HG02798 (cell line): ENCODE measurements around the gene FXYD6.

ENCODE experiments used
- ATAC-seq: cut with Tn5 transposase; IDR thresholded peaks from one replicate; pipeline ENCODE4 v1.9.1; 2021; ENCODE audit warnings: mild to moderate bottlenecking; ENCODE audit not compliant: unreplicated experiment, poor library complexity

Gene FXYD6

DNA sequence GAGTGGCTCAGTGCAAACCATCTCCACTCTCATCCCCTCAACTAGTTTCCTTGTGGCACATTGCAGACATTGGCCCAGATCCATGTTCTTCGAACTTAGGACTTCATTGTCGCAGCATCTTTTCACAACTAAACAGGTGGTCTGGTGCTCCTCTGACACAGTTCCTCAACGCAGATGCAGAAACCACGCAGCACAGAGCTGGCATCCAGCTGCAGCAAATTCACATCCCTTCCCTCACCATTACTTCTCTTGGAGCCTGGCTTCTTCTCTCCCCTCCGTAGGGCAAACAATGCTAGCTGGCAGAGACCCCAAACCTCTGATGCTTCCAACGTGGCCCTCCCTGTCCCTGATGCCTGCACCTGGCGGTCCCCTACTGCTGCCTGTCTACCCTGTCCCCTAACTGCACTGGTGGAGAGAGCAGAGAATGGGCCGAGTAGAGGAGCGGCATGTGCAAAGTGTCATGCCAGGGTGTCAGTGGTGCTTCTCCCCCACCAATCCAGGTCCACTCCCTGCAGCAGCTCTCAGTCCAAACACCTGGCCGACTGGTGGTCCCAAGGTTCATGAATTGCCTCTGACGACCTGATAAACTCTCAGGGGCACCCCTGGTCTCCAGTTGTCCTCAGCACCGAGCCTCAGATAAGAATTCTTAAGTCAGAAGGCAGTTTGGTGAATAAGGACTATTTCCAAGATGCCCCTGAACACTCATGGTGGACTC is 34.6 kb upstream of the FXYD6 start:
- ATAC-seq = no peak

DNA sequence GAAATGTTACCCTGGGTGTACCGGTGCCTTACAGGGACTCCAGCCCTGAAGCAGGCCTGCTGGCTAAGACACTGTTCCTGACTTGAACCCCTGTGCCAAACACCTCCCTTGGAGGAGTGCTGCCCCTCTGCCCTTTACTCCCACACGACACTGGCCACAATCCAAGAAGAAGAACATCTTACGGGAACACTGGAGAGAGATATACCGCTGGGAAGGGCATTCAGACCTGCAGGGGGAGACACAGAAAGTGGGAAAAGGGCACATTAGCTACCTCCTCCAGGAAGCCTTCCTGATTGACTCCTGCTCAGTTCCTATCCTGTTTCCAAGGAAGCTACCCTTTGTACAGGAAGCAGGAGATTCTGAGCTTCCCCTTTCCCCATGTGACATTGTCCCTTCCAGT is 34.1 kb upstream of the FXYD6 start:
- no peak for ATAC-seq

DNA sequence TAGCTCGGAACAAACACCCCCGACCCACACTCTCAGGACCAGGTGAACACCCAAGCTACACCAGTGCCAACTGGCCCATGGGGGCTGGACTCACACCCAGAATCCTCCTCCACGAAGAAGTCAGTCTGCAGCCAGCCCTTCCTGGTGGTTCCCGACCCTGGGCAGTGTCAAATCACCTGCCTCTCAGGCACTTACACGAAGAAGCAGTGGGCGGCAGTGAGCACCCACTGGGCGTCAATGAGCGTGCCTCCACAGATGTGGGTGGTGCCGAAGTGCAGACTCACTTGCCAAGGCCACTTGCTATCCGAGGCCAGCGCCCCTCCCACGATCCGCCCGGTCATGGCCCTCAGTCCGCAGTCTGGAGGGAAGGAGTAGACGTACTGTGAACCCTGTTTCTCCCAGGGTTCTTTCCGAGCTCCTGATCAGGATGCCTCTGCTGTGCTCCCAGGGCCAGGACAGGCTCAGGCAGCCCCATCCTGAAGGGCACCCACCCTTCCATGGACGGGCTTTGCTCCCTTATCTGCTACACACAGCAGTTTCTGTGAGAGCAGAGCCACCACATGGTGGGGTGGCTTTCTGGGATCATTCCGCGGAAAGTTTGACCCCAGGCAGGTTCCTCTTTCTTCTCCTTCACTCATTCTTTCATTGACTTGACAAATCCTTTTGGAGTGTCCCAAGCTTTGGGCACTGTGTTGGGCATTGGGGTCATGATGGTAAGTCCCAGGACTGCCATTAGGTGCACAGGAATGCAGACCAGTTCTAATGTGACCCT is 33.3 kb upstream of the FXYD6 start:
- ATAC-seq = no peak

DNA sequence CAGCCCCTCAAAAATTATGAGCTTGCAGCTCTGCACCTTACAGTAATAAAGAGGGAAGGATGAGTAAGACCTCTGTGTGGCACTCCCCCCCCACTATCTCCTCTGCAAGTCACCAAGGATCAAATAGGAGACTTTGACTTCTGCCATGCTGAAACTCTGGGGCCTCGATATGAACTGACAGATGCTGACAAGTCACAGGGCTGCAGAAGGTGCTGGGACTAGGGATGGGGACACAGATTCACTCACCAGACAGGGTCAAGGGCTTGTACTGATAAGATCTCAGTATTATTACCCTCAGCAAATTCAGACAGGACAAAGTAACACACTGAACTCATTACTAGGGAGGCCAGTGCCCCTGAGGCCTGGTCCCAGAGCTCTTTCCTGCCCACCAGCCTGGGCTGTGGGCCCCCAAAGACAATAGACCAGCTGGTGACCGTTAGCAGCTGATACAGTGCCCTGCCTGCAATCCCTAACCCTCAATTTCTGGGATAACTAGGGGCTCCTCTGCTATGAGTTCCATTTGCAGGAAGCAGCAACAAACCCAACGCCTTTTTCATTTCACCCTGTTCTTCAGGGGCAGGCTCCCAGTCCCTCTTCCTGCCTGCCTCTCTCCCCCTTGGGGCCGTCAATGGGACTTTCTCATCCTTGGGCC is 32.6 kb upstream of the FXYD6 start:
- no peak for ATAC-seq

DNA sequence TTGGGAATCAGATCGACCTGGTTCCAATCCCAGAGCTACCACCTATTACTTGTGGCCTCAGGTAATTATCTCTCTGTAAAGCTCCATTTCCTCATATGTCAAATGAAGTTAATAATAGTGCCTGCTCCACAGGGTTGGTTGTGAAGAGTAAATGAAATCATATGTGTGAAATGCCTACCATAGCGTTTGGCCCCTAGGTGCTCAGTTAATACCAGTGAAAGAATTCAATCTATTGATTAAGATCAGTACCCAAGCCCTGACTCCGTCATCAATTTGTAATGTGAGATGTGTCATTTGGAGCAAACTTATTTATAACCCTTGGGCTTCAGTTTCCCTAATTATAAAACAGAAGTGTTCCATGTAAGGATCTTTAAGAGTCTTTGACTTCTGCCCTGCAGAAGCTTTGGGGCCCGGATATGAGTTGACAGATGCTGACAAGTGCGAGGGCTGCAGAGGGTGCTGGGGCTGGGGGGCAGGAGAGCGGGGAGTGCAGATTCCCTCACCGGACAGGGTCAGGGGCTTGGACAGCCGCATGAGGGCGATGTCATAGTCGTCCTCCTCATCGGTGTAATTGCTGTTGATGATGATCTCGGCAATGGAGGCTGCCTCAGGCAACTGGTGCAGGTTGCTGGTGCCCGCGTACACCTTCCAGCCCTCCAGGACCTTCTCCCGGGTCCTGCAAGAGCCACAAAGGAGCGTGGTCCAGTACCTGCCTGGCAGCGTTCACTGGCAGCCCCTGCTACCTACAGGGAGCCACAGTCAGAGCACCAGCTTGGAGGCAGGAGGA is 31.8 kb upstream of the FXYD6 start:
- ATAC-seq = no peak

DNA sequence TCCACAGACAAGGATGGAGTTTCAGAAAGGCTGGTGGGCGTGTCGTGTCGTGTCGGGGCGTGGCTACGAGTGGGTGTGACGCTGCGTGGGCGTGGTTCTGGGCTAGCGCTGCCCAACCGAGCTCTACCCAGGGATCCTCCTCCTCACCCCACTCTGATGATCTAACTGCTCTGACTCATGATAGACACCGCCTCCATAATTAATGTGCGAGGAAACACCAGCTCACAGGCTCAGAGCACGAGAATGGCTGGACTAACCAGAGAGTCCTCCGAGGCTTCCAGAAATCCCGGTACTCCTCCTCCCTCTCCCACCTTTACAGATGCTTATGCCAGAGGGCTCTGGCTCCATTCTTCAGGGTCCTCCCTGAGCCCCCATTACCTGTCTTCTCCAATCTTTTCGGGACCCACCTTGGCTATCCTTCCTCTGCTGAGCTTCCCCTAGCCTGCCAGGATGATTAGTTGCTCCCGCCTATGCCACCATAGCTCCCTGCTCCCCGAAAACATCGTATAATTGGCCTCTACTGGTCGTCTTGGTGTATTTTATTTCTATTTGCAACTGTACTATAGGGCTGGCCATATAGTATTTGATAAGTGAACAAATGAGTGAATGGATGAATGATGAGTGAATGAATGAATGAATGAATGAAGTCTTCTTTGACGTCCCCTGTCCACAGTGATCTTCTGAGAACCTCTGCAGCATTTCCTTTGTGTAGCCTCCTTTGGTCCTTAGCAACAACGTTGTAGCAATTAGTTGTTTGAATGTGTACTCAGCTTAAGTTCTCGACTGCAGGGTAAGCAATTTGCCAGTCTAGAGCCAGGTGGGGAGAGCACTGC is 31.0 kb upstream of the FXYD6 start:
- ATAC-seq = peak; percentile 65

DNA sequence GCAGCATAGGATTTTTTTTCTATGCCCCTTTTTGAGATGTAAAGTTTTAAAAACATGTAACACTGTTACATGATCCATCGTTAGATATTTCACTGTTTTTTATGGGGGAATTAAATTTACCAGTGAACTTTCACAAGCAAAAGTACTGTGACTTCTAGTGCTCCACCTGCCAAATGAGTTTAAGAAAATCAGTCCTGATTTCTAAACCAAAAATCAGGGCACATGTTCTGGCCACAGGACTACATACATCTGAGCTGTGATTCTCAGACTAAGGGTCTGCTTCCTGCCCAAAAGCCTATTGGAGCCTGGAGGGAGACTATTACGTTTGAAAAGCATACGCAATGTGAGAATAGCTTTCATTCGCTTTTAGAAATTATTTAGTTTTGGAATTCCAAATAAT is 30.3 kb upstream of the FXYD6 start:
- no peak for ATAC-seq

DNA sequence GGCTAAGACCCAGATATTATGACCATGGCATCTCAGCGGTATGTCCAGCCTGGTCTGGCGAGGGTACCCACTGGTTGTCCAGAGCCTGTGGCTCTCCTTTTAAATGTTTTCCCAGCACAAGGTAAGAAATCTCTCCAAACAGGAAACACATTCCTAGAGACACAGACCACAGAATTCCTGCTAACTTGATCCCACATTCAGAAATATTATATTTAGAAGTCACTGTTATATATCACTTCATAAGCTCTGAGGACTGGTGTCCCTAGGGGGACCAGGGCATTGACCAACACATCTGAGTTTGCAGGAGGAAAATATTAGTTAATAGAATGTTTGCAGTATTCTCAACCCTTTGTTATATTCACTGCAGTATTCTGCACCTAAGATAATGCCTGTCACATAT is 29.7 kb upstream of the FXYD6 start:
- no peak for ATAC-seq

DNA sequence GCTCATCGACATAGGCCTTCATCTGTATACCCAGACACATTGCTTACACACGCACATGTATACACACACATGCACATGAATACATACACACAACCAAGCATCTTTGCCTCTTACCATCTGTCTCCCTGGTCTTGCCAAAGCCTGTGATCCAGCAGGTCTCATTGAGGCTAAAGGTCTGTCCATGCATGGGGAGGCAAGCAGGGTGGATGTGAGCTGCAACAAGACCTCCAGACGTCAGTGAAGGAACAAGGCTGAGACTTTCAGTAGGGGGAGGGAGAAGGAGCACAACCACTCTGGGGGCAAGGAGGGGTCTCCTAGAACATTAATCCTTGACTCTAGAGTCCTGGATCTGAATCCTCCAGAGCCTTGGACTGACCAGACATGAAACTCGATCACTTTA is 29.1 kb upstream of the FXYD6 start:
- no peak for ATAC-seq

DNA sequence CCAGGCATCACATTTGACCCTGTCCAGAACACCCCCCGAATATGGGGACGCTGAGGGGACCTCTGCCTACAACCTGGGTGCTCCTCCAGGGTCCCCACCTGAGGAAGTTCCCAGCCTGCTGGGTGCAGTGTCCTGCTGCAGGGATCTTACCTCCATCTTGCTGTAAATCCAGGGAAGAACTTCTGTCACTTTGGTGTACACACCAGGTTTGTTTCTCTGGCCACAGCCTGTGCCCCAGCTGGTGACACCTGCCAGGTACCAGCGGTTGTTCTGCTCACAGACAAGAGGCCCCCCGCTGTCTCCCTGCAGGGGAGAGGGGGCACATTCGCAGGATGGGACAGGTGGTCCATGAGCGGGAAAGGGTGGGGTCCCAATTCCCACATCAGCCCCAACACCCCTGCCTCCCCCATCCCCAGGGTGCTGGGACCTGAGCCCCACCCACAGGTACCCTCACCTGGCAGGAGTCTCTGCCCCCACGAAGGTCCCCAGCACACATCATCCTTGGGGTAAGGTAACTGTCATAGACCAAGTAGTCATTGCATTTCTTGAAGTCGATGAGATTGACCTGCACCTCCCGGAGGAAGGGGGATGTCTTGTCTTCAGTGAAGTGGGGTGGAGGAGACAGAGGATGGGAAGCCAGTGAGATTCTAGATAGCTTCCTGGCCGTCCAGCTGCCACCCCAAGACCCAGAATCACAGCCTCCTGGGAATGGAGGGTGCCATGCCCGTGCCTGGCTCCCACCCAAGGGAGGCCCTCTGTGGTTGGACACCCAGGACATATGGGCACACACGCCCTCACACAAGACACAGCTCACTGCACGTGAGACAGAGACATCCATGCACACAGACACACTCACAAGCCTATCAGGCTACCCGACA is 27.3 kb upstream of the FXYD6 start:
- no peak for ATAC-seq

DNA sequence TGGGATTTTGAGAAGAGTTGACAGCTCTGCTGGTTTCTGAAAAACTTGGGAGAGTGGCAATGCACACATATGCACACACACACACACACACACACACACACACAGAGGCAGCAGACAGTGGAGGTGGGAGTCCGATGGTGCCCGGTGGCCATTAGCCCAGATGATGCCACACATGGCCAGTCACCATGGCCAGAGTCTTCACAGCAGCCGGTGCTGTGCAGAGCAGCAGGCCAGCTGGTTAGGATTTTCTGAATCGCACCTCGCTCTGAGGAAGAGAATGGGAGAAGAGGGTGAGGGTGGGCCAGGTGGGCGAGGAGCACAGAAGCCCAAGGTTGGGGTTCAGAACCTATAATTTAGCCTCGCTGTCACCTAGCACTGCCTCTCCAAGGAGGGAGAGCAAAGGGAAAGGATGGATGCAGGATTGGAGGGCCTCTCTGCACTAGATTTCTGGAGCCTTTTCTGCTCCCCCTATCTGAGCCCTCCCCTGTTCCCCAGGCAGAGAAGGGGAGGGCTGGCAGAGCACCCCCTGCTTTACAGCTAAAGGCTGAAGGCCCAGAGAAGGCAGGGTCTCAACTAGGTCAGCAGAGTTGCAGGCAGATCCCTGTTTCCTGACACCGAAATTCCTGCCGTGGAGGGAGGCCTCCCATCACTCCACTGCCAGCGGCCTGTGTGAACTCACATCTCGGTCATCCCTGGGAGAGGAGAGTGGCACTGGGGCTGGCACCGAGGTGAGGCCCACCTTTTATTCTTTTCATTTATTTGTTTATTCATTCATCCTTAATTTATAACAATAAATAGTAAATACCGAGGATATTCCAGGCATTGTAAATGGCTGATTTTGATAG is 25.8 kb upstream of the FXYD6 start:
- ATAC-seq = no peak

DNA sequence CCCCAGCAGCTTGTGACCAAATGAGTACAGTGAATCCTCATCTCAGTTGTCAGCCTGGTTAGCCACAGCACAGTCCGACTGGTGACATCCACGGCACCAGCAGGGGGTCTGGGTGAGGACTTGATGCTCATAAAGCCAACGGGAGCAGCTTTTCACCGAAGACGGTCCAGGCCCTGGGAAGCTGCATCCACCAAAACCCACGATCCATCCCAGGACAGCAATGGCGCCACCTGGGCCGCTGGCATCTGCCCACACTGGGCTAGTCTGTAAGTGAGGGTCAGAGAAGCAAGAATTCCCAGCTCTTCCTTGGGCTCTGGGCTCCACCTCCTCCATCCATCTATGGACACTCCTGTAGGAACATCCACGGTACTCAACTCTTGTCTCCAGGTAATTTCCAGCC is 25.1 kb upstream of the FXYD6 start:
- ATAC-seq = no peak

DNA sequence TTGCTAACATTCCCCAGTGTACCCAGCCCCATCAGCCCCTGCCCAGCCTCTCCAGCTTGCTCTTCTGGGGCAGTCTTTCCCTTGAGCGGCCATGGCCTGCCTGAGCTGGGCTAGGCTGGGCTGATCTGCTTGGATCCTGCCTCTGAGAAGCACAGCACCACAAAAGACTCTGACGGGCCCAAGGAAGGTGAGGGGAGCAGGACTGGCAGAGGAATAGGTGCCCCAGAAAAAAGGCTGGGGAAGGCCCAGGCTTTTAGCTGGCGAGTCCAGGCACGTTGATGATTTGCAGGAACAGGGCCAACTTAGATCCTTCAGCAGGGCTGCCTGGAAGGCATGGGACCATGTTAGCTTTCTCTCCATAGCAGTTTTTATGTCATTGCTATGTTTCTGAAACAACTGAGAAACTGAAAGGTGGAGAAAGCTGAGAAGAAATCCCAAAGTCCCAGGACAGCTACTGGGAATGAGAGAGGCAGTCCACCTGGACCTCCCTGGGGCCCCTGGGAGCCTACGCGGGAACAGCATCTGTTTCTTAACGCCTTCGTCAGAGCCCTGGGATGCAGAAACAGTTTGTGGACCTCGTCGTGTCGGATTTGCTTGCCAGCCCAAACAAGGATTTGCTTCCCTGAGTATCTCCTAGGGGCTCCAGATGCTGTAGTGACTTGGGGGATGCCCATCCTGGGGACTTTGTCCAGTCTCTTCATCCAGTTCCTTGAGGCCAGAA is 24.4 kb upstream of the FXYD6 start:
- no peak for ATAC-seq

DNA sequence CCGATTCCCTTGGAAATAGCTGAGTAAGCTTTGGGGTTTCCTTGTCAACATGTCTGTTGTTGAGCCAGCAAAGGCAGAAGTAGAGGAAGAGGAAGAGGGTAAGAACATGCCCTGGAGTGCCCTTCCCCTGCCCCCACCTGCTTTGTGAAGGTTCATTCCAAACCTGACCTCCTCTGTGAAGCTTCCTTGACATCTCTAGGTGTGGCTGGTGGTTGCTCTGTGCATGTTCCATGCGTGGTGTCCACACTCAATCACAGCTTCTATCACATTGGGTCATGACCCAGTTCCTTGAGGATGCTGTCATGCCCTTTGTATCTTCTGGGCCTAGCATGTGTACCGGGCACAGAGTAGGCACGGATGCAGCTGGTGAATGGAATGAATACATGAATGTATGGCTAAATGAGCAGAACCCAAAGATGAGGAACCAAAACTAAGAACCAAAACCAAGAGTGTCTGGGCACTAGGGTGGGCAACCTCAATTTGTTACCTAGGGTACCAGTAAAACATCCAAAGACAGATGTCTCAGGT is 23.7 kb upstream of the FXYD6 start:
- no peak for ATAC-seq

DNA sequence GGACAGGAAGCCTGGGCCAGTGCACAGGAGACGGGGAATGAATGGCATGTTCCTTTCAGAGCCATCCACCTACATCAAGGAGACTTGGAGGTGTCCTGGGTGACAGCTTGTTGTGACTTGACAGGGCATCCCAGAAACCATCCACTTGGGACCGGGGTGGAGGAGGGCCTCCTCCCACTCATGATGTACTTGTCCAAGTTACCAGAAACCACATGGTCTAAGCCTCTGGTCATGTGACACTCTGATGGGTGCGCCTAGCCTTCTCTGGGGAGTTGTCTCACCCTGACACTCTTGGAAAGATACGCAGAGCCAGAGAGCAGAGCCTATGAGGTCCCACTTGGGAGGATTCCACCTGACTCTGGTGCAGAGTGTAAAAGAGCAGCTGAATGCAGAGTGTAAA is 21.6 kb upstream of the FXYD6 start:
- no peak for ATAC-seq

DNA sequence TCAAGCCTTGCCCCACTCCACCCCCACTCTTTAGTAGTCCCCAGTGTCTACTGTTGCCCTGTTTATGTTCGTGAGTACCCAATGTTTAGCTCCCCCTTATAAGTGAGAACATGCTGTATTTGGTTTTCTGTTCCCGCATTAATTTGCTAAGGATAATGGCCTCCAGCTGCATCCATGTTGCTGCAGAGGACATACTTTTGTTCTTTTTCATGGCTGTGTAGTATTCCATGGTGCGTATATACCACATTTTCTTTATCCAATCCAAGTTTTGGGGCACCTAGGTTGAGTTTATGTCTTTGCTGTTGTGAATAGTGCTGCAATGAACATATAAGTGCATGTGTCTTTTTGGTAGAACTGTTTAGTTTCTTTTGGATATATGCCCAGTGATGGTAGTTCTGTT is 16.2 kb upstream of the FXYD6 start:
- ATAC-seq = no peak

DNA sequence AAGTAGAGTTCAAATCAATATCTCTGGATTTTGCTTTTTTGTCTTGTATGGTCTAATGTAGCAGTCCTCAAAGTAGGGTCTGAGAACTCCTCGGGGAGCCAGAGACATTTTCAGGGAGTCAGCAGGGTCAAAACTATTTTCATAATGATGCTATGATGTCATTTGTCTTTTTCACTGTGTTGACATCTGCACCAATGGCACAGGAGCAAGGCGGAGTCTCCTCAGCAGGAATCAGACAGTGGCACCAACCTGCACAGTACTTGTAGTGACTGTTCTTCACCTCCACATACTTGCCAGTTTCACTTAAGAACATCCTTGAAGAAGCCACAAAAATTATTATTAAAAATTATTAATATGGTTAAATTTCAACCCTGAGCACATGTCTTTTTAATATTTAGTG is 14.9 kb upstream of the FXYD6 start:
- ATAC-seq = no peak
